Chondrocyte (in vitro differentiated cells): ENCODE results near the gene N4BP2L1. TPM values are rescaled to one million over a fixed set of nuclear protein-coding genes. Genes with fewer than 3 reads are reported as not detected.
A peak's percentile ranks its signal among the peaks of the same experiment; 100 is the strongest.

ENCODE experiments used
- DNase-seq: peaks from one replicate; pipeline ENCODE4 v3.0.0; 2021; ENCODE audit warnings: mixed read lengths, low spot score
- H3K27ac Mint-ChIP-seq: one replicate; pipeline ENCODE4 v1.8.0; 2021; ENCODE audit warnings: mild to moderate bottlenecking, moderate library complexity, mixed read lengths; ENCODE audit not compliant: unreplicated experiment
- H3K27me3 Mint-ChIP-seq: 2 replicates; pipeline ENCODE4 v1.8.0; 2021; ENCODE audit warnings: low read depth, mixed read lengths
- H3K36me3 Mint-ChIP-seq: 2 replicates; pipeline ENCODE4 v1.8.0; 2021; ENCODE audit warnings: low read depth, mixed read lengths
- H3K4me1 Mint-ChIP-seq: 2 replicates; pipeline ENCODE4 v1.8.0; 2021; ENCODE audit warnings: low read depth, mild to moderate bottlenecking, mixed read lengths
- H3K4me3 Mint-ChIP-seq: one replicate; pipeline ENCODE4 v1.8.0; 2021; ENCODE audit warnings: mild to moderate bottlenecking, moderate library complexity, mixed read lengths; ENCODE audit not compliant: unreplicated experiment
- H3K9me3 Mint-ChIP-seq: 2 replicates; pipeline ENCODE4 v1.8.0; 2021; ENCODE audit warnings: low read depth, mixed read lengths
- CTCF ChIP-seq: fragments of 200-600 bp; sonication (generic); IDR thresholded peaks from 2 replicates; pipeline ENCODE4 v1.5.0; 2021; ENCODE audit warnings: antibody characterized with exemption, mild to moderate bottlenecking, moderate library complexity
- total RNA-seq: library from RNA; stranded (reverse); gene quantifications from 3 replicates; pipeline ENCODE4 v1.2.1, GENCODE V29; 2021

Gene N4BP2L1
- total RNA-seq, 1 donor from 2014 or later, result 3.3 TPM

DNA sequence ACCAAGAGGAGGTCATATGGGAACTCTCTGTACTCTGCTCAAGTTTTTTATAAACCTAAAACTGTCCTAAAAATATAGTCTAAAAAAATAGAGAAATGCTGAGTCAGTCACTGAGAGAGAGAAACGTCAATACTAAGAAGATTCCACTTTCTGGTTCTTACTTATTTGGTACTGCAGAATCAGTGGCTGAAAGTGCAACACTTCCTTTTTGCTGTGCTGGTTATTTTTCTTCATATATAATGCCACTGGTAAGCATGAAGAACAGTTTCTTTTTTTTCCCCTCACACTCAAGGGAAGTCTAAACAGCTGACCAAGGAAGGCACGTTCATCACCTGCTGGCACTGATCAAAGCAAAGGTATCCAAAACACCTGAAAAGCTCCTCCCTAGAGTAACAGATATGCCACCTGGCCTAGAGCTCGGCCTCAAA, 44.3 kb upstream of the N4BP2L1 start:
- no peak for DNase-seq
- H3K4me3 Mint-ChIP-seq, result peak overlapping the region; percentile 28

DNA sequence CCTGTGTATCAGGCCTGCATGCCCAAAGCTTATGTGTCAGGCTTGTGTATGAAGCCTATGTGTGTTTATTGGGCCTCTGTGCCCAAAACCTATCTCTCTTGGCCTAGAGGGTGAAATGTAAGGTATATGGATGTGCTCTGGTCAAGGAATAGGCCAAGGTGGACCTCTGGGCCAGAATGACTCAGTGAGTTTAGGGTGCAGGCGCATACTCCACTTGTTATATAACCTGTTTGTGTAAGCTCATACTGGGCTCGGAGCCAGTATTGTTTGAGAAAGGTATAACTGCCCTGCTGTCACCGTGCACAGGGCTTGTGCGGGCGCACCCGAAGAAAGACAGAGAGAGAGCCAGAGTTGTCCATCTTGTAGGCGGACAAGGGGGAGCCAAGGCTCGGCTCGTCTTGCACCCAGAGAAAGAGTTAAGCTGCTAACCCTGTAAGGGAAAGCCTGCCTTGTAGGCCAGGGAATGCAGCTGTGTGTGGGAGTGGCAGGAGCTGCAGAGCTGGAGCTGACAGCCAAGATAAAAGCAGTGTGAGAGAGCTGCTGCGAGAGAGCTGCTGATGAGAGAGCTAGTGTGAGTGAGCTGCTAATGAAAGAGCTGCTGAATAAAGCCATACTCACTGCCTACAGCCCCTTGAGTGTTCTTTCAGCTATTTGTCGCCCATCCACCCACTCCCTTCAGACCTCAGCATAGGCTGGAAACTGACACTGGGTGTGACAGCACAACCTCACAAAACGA, 43.4 kb upstream of the N4BP2L1 start:
- Mint-ChIP-seq H3K36me3 (peaks cover 11% of the 10 kb centered on the region), H3K4me1 (peaks cover 24% of the 10 kb centered on the region), H3K27ac (peak overlapping the region; percentile 94), H3K4me3 (peak overlapping the region; percentile 28), H3K27me3 (no peaks in the 10 kb centered on the region), H3K9me3 (no peaks in the 10 kb centered on the region)
- no peak for DNase-seq
- no peak for TF ChIP-seq CTCF

More for the DNA sequence above, 44.3 kb upstream of the N4BP2L1 start:
- Mint-ChIP-seq H3K36me3 (peaks cover 14% of the 10 kb centered on the region), H3K27ac (peak overlapping the region; percentile 94), H3K9me3 (no peaks in the 10 kb centered on the region), H3K4me1 (peaks cover 33% of the 10 kb centered on the region), H3K27me3 (no peaks in the 10 kb centered on the region)
- TF ChIP-seq CTCF, result no peak

DNA sequence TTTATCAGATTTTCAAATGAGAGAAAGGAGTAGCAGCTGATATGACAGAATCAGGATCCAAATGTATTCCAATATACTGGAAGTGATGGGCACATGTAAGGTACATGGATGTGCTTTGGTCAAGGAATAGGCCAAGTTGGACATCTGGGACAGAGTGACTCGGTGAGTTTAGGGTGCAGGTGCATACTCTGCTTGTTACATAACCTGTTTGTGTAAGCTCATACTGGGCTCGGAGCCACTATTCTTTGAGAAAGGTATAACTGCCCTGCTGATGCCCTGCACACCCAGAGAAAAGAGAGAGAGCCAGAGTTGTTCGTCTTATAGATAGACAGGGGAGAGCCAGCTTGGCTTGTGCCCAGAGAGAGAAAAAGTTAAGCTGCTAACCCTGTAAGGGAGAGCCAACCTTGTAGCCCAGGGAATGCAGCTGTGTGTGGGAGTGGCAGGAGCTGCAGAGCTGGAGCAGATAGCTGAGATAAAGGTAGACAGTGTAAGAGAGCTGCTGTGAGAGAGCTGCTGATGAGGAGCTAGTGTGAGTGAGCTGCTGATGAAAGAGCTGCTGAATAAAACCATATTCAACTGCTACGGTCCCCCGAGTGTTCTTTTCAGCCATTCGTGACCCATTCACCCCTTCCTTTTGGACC, 40.7 kb upstream of the N4BP2L1 start:
- Mint-ChIP-seq H3K27ac (no peak overlapping the region), H3K4me1 (peaks cover 21% of the 10 kb centered on the region), H3K27me3 (no peaks in the 10 kb centered on the region), H3K36me3 (peaks cover 16% of the 10 kb centered on the region), H3K4me3 (no peak overlapping the region), H3K9me3 (peaks cover 7% of the 10 kb centered on the region)
- no peak for TF ChIP-seq CTCF
- no peak for DNase-seq

GRCh38 chr13:32456591-32456990, 28.7 kb upstream of the N4BP2L1 start:
- no peaks in the 10 kb centered on the region for H3K27me3 Mint-ChIP-seq
- no peak overlapping the region for H3K27ac Mint-ChIP-seq
- H3K9me3 Mint-ChIP-seq, result peaks cover 34% of the 10 kb centered on the region
- H3K4me3 Mint-ChIP-seq, result no peak overlapping the region
- no peak for TF ChIP-seq CTCF
- peaks cover 9% of the 10 kb centered on the region for H3K4me1 Mint-ChIP-seq
- no peak for DNase-seq
- H3K36me3 Mint-ChIP-seq, result peaks cover 40% of the 10 kb centered on the region

- no peaks in the 10 kb centered on the region for H3K27me3 Mint-ChIP-seq
- peaks cover 27% of the 10 kb centered on the region for H3K9me3 Mint-ChIP-seq
- no peak for DNase-seq
- peaks cover 9% of the 10 kb centered on the region for H3K4me1 Mint-ChIP-seq
- no peak overlapping the region for H3K27ac Mint-ChIP-seq
- no peak overlapping the region for H3K4me3 Mint-ChIP-seq
- no peak for TF ChIP-seq CTCF
- H3K36me3 Mint-ChIP-seq, result peaks cover 39% of the 10 kb centered on the region
Observed at GRCh38 chr13:32455594-32455903, 27.6 kb upstream of the N4BP2L1 start.
